PC-9 (cell line): ENCODE data around the gene FIZ1.

Source experiments
- EZH2 ChIP-seq: fragments of 200-600 bp; sonication (generic); IDR thresholded peaks from 2 replicates; pipeline ENCODE4 v1.8.0; 2017; ENCODE audit warnings: antibody characterized with exemption, low read depth
- TF ChIP-seq, protein P1 (sequence below): fragments of 200-600 bp; sonication (generic); conservative IDR thresholded peaks from 2 replicates; pipeline ENCODE4 v1.6.1; 2017; ENCODE audit warnings: mixed run types, antibody characterized with exemption, mild to moderate bottlenecking, moderate library complexity

DNA sequence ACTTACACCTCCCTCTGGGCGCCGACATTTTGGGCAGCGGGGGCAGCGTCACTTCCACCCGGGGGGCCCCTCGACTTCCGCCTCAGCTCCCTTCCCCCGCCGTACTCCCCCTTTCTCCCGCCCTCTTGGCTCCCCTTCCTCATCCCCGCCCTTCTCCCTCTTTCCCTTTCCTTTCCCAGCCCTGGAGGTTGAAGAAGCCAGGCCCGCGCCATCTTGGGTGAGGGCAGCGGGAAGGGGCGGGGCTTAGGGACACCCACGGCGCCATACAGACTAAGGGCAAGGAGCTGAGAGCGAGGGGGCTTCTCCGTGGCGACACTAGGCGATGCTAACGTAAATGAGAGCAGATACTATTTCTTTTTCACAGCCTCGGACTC, at the start of gene FIZ1:
- TF ChIP-seq, protein P1, sequence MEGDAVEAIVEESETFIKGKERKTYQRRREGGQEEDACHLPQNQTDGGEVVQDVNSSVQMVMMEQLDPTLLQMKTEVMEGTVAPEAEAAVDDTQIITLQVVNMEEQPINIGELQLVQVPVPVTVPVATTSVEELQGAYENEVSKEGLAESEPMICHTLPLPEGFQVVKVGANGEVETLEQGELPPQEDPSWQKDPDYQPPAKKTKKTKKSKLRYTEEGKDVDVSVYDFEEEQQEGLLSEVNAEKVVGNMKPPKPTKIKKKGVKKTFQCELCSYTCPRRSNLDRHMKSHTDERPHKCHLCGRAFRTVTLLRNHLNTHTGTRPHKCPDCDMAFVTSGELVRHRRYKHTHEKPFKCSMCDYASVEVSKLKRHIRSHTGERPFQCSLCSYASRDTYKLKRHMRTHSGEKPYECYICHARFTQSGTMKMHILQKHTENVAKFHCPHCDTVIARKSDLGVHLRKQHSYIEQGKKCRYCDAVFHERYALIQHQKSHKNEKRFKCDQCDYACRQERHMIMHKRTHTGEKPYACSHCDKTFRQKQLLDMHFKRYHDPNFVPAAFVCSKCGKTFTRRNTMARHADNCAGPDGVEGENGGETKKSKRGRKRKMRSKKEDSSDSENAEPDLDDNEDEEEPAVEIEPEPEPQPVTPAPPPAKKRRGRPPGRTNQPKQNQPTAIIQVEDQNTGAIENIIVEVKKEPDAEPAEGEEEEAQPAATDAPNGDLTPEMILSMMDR, result 0 out of 2 replicates have a peak, but pooled peaks have one; percentile 16
- TF ChIP-seq EZH2, result no peak
